DND-41 (cell line): ENCODE measurements around the gene FBXO5.
"Not testable (repeated sequence)": the region's sequence is repeated elsewhere in the genome, so short reads cannot be mapped to it uniquely, and the experiment has no call there.

Experiments
- CTCF ChIP-seq: IDR thresholded peaks from 2 replicates; pipeline ENCODE4 v1.5.1; 2012; ENCODE audit warnings: borderline replicate concordance, low read length, moderate library complexity, mild to moderate bottlenecking; ENCODE audit not compliant: poor library complexity, severe bottlenecking; ENCODE audit errors: extremely low read depth
- EZH2 ChIP-seq: IDR thresholded peaks from 3 replicates; pipeline ENCODE4 v1.6.1; 2012; ENCODE audit warnings: borderline replicate concordance, low read depth, mild to moderate bottlenecking, moderate library complexity, low read length, inconsistent platforms; ENCODE audit not compliant: severe bottlenecking

GRCh38 chr6:152966168-152966894, 16.5 kb downstream of the FBXO5 start:
- TF ChIP-seq CTCF, EZH2: not testable (repeated sequence)
